GM12878 (cell line): ENCODE results near the gene FLYWCH2. TPM values are rescaled to one million over a fixed set of nuclear protein-coding genes. Genes with fewer than 3 reads are reported as not detected.
A peak's percentile ranks its signal among the peaks of the same experiment; 100 is the strongest.

Experiments used
- ATAC-seq: fragments of 200-7000 bp; cut with Tn5 transposase; 3 replicates; pipeline ENCODE4 v1.9.1; 2020; ENCODE audit warnings: mild to moderate bottlenecking, moderate library complexity
- BruUV-seq: library from RNA; stranded (reverse); fragments of 400-500 nt; replicated peaks from 2 replicates; lab custom pipeline; 2021; lab: Mats Ljungman, UMichigan
- CTCF ChIA-PET: fragments of 300-600 bp; sonication (Branson Sonifier 250); formaldehyde crosslinking; extraction: SDS; loops from one replicate; lab custom pipeline; 2021; ENCODE audit warnings: inconsistent platforms; lab: Yijun Ruan, JAX
- POLR2A ChIA-PET: fragments of 350-600 bp; formaldehyde crosslinking; extraction: SDS; loops from one replicate; lab custom pipeline; 2021; ENCODE audit warnings: inconsistent platforms; lab: Charles Lee
- RAD21 ChIA-PET: fragments of 300-600 bp; sonication (Branson Sonifier 250); formaldehyde crosslinking; loops from one replicate; lab custom pipeline; 2023; ENCODE audit warnings: antibody characterized with exemption; ENCODE audit not compliant: unreplicated experiment; lab: Charles Lee
- SMC1A ChIA-PET: fragments of 300-600 bp; sonication (Branson Sonifier 250); formaldehyde crosslinking; loops from one replicate; lab custom pipeline; 2023; ENCODE audit not compliant: unreplicated experiment, uncharacterized antibody; lab: Charles Lee
- DNase-seq: peaks from one replicate; pipeline ENCODE4 v3.0.0-alpha.2; 2011; ENCODE audit warnings: low read depth, low spot score
- FAIRE-seq: peaks from 3 replicates; lab custom pipeline; 2011; peaks lifted over from hg19 to GRCh38; lab: Jason Lieb, UNC
- H2AFZ ChIP-seq: 2 replicates; pipeline ENCODE4 v1.6.0; 2011; ENCODE audit warnings: low read depth, low read length, control low read depth; ENCODE audit not compliant: control insufficient read depth
- H3K27ac ChIP-seq: 2 replicates; pipeline ENCODE4 v1.5.1; 2011; ENCODE audit warnings: control low read depth; ENCODE audit not compliant: control insufficient read depth, insufficient read depth
- H3K27me3 ChIP-seq, 2 experiments: replicated peaks in 1 of 2; 2 replicates each; pipeline versions ENCODE4 v1.6.0 to v1.6.1; 2011; ENCODE audit warnings: low read length in 1 of 2; ENCODE audit not compliant: control insufficient read depth in 2 of 2, insufficient read depth in 2 of 2
- H3K36me3 ChIP-seq, 2 experiments: 2 replicates each; pipeline ENCODE4 v1.5.1; 2011; ENCODE audit warnings: low read length in 1 of 2; ENCODE audit not compliant: control insufficient read depth in 2 of 2, insufficient read depth in 2 of 2
- H3K4me1 ChIP-seq: 2 replicates; pipeline ENCODE4 v1.6.1; 2011; ENCODE audit warnings: mild to moderate bottlenecking, low read length, moderate library complexity, mixed read lengths; ENCODE audit not compliant: control insufficient read depth, insufficient read depth
- H3K4me2 ChIP-seq: 2 replicates; pipeline ENCODE4 v1.6.0; 2011; ENCODE audit warnings: control low read depth; ENCODE audit not compliant: control insufficient read depth, insufficient read depth
- H3K4me3 ChIP-seq: fragments of 200-600 bp; sonication (generic); 2 replicates; pipeline ENCODE4 v1.5.1; 2016
- H3K79me2 ChIP-seq: 2 replicates; pipeline ENCODE4 v1.6.0; 2011; ENCODE audit warnings: low read length; ENCODE audit not compliant: control insufficient read depth, insufficient read depth
- H3K9ac ChIP-seq: 2 replicates; pipeline ENCODE4 v1.8.0; 2011; ENCODE audit warnings: low read length, control low read depth, mixed read lengths; ENCODE audit not compliant: control insufficient read depth, insufficient read depth
- H3K9me3 ChIP-seq: replicated peaks from 3 replicates; pipeline ENCODE4 v1.5.1; 2011; ENCODE audit warnings: mild to moderate bottlenecking, low read length; ENCODE audit not compliant: control insufficient read depth, insufficient read depth
- H4K20me1 ChIP-seq: 2 replicates; pipeline ENCODE4 v1.6.0; 2011; ENCODE audit not compliant: control insufficient read depth, insufficient read depth
- BHLHE40 ChIP-seq, 2 experiments: fragments of 450-650 bp in 1 of 2; IDR thresholded peaks; 2 replicates each; pipeline ENCODE4 v1.6.1; 2011 to 2017; ENCODE audit warnings: low read depth in 2 of 2, borderline replicate concordance in 1 of 2, improper control_type of control experiment in 1 of 2, low read length in 1 of 2, mild to moderate bottlenecking in 1 of 2
- CEBPB ChIP-seq, 2 experiments: fragments of 150-350 bp in 1 of 2; IDR thresholded peaks; 2 replicates each; pipeline ENCODE4 v1.6.1; 2012 to 2014; ENCODE audit warnings: low read depth in 2 of 2, low read length in 2 of 2, borderline replicate concordance in 1 of 2, inconsistent platforms in 1 of 2
- CHD4 ChIP-seq: fragments of 200-600 bp; sonication (generic); IDR thresholded peaks from 2 replicates; pipeline ENCODE4 v1.6.1; 2016; ENCODE audit warnings: mild to moderate bottlenecking
- EGR1 ChIP-seq, 2 experiments: IDR thresholded peaks; 1 replicate in 1 of 2; 2 replicates in 1 of 2; pipeline ENCODE4 v1.6.1; 2011 to 2012; ENCODE audit warnings: low read depth in 2 of 2, low read length in 2 of 2, borderline replicate concordance in 1 of 2, mild to moderate bottlenecking in 1 of 2, moderate library complexity in 1 of 2
- ZBTB11 ChIP-seq: fragments of 450-650 bp; formaldehyde crosslinking; IDR thresholded peaks from 2 replicates; pipeline ENCODE4 v1.5.0; 2022; ENCODE audit warnings: mild to moderate bottlenecking, missing genetic modification characterization
- ZNF217 ChIP-seq: fragments of 450-650 bp; IDR thresholded peaks from 2 replicates; pipeline ENCODE4 v1.6.1; 2017; ENCODE audit warnings: antibody characterized with exemption, mild to moderate bottlenecking
- WGBS: methylation state at CpG from one replicate; pipeline ENCODE4 v1.1.6; 2016; ENCODE audit warnings: low lambda C conversion rate; ENCODE audit not compliant: insufficient replicate concordance, insufficient coverage; ENCODE audit errors: missing lambda C conversion rate; 5-methylcytosine and 5-hydroxymethylcytosine counted together
- in situ Hi-C: fragments of 300-500 bp; cut with MboI; formaldehyde crosslinking; loops from 9 replicates; pipeline ENCODE4 v1.14.3; 2018; ENCODE audit warnings: mixed read lengths
- intact Hi-C: fragments of 100-400 bp; cut with micrococcal nuclease; formaldehyde crosslinking; loops from one replicate; pipeline ENCODE4 v1.14.2; 2022; ENCODE audit not compliant: unreplicated experiment
- polyA plus RNA-seq, 11 experiments: library from polyadenylated mRNA; depleted of rRNA in 4 of 11; unstranded in 6 of 11; stranded (reverse) in 5 of 11; fragments of >200 nt; fragmentation: Nextera tagmentation in 4 of 11; fragmentation: Illumina TruSeq in 1 of 11; extraction: Ambion mirVana in 4 of 11; extraction: Trizol in 1 of 11; gene quantifications; 1 replicate in 1 of 11; 2 replicates in 10 of 11; pipeline versions ENCODE4 v1.2.1 to v1.2.3, GENCODE V29; 2011 to 2016; ENCODE audit warnings: inconsistent platforms in 2 of 11, missing spikeins in 2 of 11, low read depth in 1 of 11
- total RNA-seq, 4 experiments: library from RNA; depleted of rRNA in 3 of 4; stranded (reverse); fragments of >200 nt in 3 of 4; fragmentation: Illumina TruSeq in 1 of 4; extraction: Trizol in 1 of 4; gene quantifications; 2 replicates each; pipeline versions ENCODE4 v1.2.1 to v1.2.3, GENCODE V29; 2013 to 2021
- TF ChIP-seq, protein P1 (sequence below): IDR thresholded peaks from 2 replicates; pipeline ENCODE4 v1.6.1; 2012; ENCODE audit warnings: low read depth, low read length, improper control_type of control experiment
- TF ChIP-seq, protein P2 (sequence below): fragments of 450-650 bp; IDR thresholded peaks from 2 replicates; pipeline ENCODE4 v1.6.1; 2017; ENCODE audit warnings: borderline replicate concordance
- TF ChIP-seq, protein P3 (sequence below): IDR thresholded peaks from 2 replicates; pipeline ENCODE4 v1.6.1; 2011; ENCODE audit warnings: borderline replicate concordance, low read depth, mild to moderate bottlenecking, moderate library complexity, mixed read lengths, low read length; ENCODE audit not compliant: insufficient read depth; ENCODE audit errors: extremely low read length

Gene FLYWCH2
- total and polyA plus RNA-seq, 10 of the 15 experiments (the other 5 are each of a cell fraction or from before 2014, with no cell fraction given), result 0.27 to 43.1 (median 17.7) TPM

- H3K4me3 ChIP-seq, result peak overlapping the region; percentile 97
Measured at GRCh38 chr16:2912330-2913199, 29.6 kb downstream of the FLYWCH2 start.

More at GRCh38 chr16:2912330-2913199, 29.6 kb downstream of the FLYWCH2 start:
- in situ Hi-C loops (loop anchor here (5.0 kb wide), 1 partner anchor 35 kb away; no protein-coding TSS in a partner anchor), intact Hi-C loops (no loop called here)
- Histone ChIP-seq H3K36me3 (peaks cover 0 to 2% of the 10 kb centered on the region in 2 experiments; a peak in 1 of 4 replicates), H3K4me1 (peaks cover 3% of the 10 kb centered on the region; the same call in 1 of the 2 replicates), H3K79me2 (peaks cover 9% of the 10 kb centered on the region), H4K20me1 (no peaks in the 10 kb centered on the region), H2AFZ (peak overlapping the region; percentile 97), H3K4me2 (peak overlapping the region; percentile 99), H3K9ac (peak overlapping the region; percentile 73), H3K27ac (peak overlapping the region; percentile 54; the same call in 1 of the 2 replicates)
- DNase-seq (no peak), FAIRE-seq (peak; percentile 38)
- SMC1A ChIA-PET, result interaction anchor here (0.6 to 1.5 kb wide), 9 partner anchors 8 to 50 kb away, joined by 3 to 9 read pairs (median 4); partner anchors contain the start of gene FLYWCH2
- POLR2A ChIA-PET, result interaction anchor here (0.5 to 2.4 kb wide), 4 partner anchors 14 to 230 kb away, joined by 3 to 7 read pairs (median 4); partner anchors contain the start of gene KCTD5
- 9% methylated on average over 34 of the region's 39 CpGs for WGBS
- RAD21 ChIA-PET, result interaction anchor here (0.6 to 2.1 kb wide), 7 partner anchors 9 to 53 kb away, joined by 3 to 19 read pairs (median 4); partner anchors contain the start of gene FLYWCH2
- TF ChIP-seq EGR1 (IDR thresholded peaks at IDR 0.05; ENCODE audit: borderline replicate concordance in 1 of 2, low read depth in 2 of 2, low read length in 2 of 2) (no peak), ZNF217 (no peak), BHLHE40 (IDR thresholded peaks at IDR 0.05; ENCODE audit: borderline replicate concordance in 1 of 2, low read depth in 2 of 2, low read length in 1 of 2) (peak in 1 of 2 experiments; percentile 4; a peak in 1 of 4 replicates), ZBTB11 (no peak), CEBPB (IDR thresholded peaks at IDR 0.05; ENCODE audit: borderline replicate concordance in 1 of 2, low read depth in 2 of 2, low read length in 2 of 2) (no peak), CHD4 (no peak)
- TF ChIP-seq, protein P1, sequence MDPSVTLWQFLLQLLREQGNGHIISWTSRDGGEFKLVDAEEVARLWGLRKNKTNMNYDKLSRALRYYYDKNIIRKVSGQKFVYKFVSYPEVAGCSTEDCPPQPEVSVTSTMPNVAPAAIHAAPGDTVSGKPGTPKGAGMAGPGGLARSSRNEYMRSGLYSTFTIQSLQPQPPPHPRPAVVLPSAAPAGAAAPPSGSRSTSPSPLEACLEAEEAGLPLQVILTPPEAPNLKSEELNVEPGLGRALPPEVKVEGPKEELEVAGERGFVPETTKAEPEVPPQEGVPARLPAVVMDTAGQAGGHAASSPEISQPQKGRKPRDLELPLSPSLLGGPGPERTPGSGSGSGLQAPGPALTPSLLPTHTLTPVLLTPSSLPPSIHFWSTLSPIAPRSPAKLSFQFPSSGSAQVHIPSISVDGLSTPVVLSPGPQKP, result no peak
- TF ChIP-seq, protein P2, sequence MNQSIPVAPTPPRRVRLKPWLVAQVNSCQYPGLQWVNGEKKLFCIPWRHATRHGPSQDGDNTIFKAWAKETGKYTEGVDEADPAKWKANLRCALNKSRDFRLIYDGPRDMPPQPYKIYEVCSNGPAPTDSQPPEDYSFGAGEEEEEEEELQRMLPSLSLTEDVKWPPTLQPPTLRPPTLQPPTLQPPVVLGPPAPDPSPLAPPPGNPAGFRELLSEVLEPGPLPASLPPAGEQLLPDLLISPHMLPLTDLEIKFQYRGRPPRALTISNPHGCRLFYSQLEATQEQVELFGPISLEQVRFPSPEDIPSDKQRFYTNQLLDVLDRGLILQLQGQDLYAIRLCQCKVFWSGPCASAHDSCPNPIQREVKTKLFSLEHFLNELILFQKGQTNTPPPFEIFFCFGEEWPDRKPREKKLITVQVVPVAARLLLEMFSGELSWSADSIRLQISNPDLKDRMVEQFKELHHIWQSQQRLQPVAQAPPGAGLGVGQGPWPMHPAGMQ, result no peak
- TF ChIP-seq, protein P3, sequence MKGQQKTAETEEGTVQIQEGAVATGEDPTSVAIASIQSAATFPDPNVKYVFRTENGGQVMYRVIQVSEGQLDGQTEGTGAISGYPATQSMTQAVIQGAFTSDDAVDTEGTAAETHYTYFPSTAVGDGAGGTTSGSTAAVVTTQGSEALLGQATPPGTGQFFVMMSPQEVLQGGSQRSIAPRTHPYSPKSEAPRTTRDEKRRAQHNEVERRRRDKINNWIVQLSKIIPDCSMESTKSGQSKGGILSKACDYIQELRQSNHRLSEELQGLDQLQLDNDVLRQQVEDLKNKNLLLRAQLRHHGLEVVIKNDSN, result no peak
- TF ChIP-seq, all 136 proteins: peak for 1
- ATAC-seq, result peak; percentile 67
- BruUV-seq, result no TSS peak
- CTCF ChIA-PET, result interaction anchor here (0.8 to 2.5 kb wide), 10 partner anchors 7 to 74 kb away, joined by 3 to 14 read pairs (median 8); partner anchors contain the start of gene FLYWCH2
- no peaks in the 10 kb centered on the region for H3K9me3 ChIP-seq
- H3K27me3 ChIP-seq, result no peaks in the 10 kb centered on the region
